H1 (cell line): ENCODE results near the gene CST7. TPM values are rescaled to one million over a fixed set of nuclear protein-coding genes. Genes with fewer than 3 reads are reported as not detected.

ENCODE experiments used
- BCL11A ChIP-seq, 2 experiments: IDR thresholded peaks; one replicate each; pipeline ENCODE4 v1.6.1; 2011; ENCODE audit warnings: low read depth in 2 of 2, low read length in 2 of 2, mild to moderate bottlenecking in 2 of 2
- CHD7 ChIP-seq: fragments of 300-600 bp; sonication (generic); IDR thresholded peaks from 2 replicates; pipeline ENCODE4 v1.7.1; 2012; ENCODE audit warnings: low read length, moderate library complexity, mild to moderate bottlenecking, inconsistent platforms; ENCODE audit not compliant: insufficient replicate concordance
- EGR1 ChIP-seq: IDR thresholded peaks from 2 replicates; pipeline ENCODE4 v1.6.1; 2011; ENCODE audit warnings: low read depth, low read length, borderline replicate concordance
- EZH2 ChIP-seq: fragments of 200-600 bp; sonication (generic); IDR thresholded peaks from 2 replicates; pipeline ENCODE4 v1.7.1; 2012; ENCODE audit warnings: low read depth, mild to moderate bottlenecking, moderate library complexity, low read length, inconsistent platforms; ENCODE audit not compliant: severe bottlenecking
- JUN ChIP-seq: IDR thresholded peaks from 2 replicates; pipeline ENCODE4 v1.6.1; 2011; ENCODE audit warnings: low read depth, mild to moderate bottlenecking, improper control_type of control experiment, low read length
- MAX ChIP-seq: IDR thresholded peaks from 2 replicates; pipeline ENCODE4 v1.6.1; 2012; ENCODE audit warnings: inconsistent platforms
- RBBP5 ChIP-seq: IDR thresholded peaks from 2 replicates; pipeline ENCODE4 v1.7.1; 2012; ENCODE audit warnings: low read depth, mild to moderate bottlenecking, inconsistent platforms, low read length, moderate library complexity, borderline replicate concordance
- SIX5 ChIP-seq: IDR thresholded peaks from 2 replicates; pipeline ENCODE4 v1.6.1; 2011; ENCODE audit warnings: mild to moderate bottlenecking, low read depth, low read length
- TBP ChIP-seq: IDR thresholded peaks from 2 replicates; pipeline ENCODE4 v1.6.1; 2011; ENCODE audit warnings: low read depth, low read length, improper control_type of control experiment
- YY1 ChIP-seq: IDR thresholded peaks from 2 replicates; pipeline ENCODE4 v1.6.1; 2011; ENCODE audit warnings: low read depth, mild to moderate bottlenecking, low read length
- polyA plus RNA-seq, 7 experiments: library from polyadenylated mRNA; depleted of rRNA in 3 of 7; stranded (reverse) in 5 of 7; unstranded in 2 of 7; fragments of >200 nt in 5 of 7; fragments of 200-250 nt in 2 of 7; gene quantifications; 1 replicate in 5 of 7; 2 replicates in 1 of 7; 4 replicates in 1 of 7; pipeline versions ENCODE4 v1.2.1 to v1.2.3, GENCODE V29; 2011 to 2013; ENCODE audit warnings: missing spikeins in 2 of 7, mixed read lengths in 2 of 7
- total RNA-seq: library from RNA; stranded (reverse); fragmentation: NEBNext Ultra II Directional; extraction: Animal tissue kit (Norgen Biotek cat#: 25700); gene quantifications from 2 replicates; pipeline ENCODE4 v1.2.1, GENCODE V29; 2021

The CST7 gene
- total and polyA plus RNA-seq, 2 of the 8 experiments (the other 6 are each of a cell fraction or from before 2014, with no cell fraction given), result not detected

- TF ChIP-seq CHD7 (no peak), MAX (no peak), JUN (no peak), BCL11A (IDR thresholded peaks at IDR 0.05; ENCODE audit: low read depth in 2 of 2, low read length in 2 of 2) (no peak), RBBP5 (no peak), SIX5 (no peak), YY1 (no peak), EGR1 (no peak), EZH2 (no peak), TBP (no peak)
These were observed 29.4 kb downstream of the CST7 start (continued) for GRCh38 chr20:24978513-24978912.
